Measurements from ENCODE around the gene CDH7. TPM values are rescaled to one million over a fixed set of nuclear protein-coding genes. Genes with fewer than 3 reads are reported as not detected.

CDH7 gene
- total RNA-seq, 1 donor from 2014 or later, result 33.5 TPM

- DNase-seq (ENCODE audit: low spot score) (no peak), ATAC-seq (no peak)
- intact Hi-C loops (cut with DNase I), result no loop called here
Measured at GRCh38 chr18:65876310-65876709, 125.5 kb downstream of the CDH7 start.

- ATAC-seq (no peak), DNase-seq (ENCODE audit: low spot score) (no peak)
- intact Hi-C loops (cut with DNase I), result no loop called here
Measured at GRCh38 chr18:65897292-65897691, 146.5 kb downstream of the CDH7 start.

- intact Hi-C loops (cut with DNase I), result no loop called here
- DNase-seq (ENCODE audit: low spot score) (no peak), ATAC-seq (no peak)
Measured at GRCh38 chr18:65901522-65901921, 150.7 kb downstream of the CDH7 start.

GRCh38 chr18:65906621-65907034 is 155.8 kb downstream of the CDH7 start:
- DNase-seq (ENCODE audit: low spot score) (no peak), ATAC-seq (no peak)
- intact Hi-C loops (cut with DNase I), result no loop called here

DNA sequence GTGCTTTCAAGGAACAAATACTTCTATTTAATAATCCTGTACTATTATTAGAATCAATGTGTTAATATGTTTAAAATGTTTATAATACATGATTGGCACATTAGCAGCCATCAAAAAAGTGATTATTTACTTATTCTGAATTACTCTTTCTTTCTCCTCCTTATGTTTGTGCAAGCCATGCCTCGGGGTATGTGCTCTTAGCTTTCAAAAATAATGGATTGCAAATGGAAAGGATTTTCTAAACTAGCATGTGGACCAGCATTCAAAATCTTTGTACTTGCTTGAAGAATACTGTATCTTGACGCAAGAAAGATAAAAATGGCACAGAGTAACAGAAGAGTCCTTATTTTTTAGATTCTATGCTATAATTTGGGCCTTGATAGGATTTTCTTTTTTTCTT is 156.5 kb downstream of the CDH7 start:
- intact Hi-C loops (cut with DNase I), result no loop called here
- DNase-seq (ENCODE audit: low spot score) (no peak), ATAC-seq (no peak)

GRCh38 chr18:65919018-65919417 is 168.2 kb downstream of the CDH7 start:
- intact Hi-C loops (cut with DNase I), result no loop called here
- no peak for DNase-seq (ENCODE audit: low spot score)
- no peak for ATAC-seq

GRCh38 chr18:65919663-65920062 is 168.9 kb downstream of the CDH7 start:
- DNase-seq (ENCODE audit: low spot score), result no peak
- intact Hi-C loops (cut with DNase I), result no loop called here
- ATAC-seq, result no peak

DNA sequence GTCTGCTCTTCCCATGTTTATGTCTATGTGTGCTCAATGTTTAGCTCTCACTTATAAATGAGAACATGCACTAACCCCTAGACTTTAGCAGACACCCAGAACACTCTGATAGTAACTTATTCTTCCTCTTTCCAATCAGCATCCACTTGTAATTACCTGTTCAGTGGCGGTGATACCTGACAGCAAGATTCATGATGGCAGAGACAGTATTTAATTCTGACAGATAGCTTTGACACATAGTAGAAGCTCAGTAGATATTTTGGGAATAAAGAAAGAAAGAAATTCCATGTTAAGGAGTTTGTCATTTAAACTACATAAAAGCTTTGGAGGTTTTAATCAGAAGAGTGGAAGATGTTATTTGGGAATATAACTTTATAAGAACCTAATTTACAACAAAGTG is 171.3 kb downstream of the CDH7 start:
- ATAC-seq (no peak), DNase-seq (ENCODE audit: low spot score) (no peak)
- intact Hi-C loops (cut with DNase I), result no loop called here

DNA sequence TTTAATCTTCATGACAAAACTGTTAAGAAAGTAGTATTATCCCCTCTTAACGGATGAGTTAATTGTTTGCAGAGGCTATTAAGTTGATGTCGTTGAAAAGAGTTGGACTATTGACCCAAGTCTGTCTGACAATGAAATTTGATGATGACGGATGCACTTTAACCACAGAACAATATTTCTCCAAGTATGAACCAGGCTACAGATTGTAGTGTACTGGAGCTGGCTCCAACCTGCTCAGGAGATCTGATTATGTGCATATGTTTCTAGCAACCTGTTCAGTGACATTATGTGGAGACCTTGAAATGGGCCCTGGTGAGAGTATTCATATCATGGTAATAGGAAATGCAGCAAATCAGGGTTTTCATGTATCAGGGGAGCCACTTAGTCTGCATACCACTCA is 174.1 kb downstream of the CDH7 start:
- intact Hi-C loops (cut with DNase I), result no loop called here
- ATAC-seq (no peak), DNase-seq (ENCODE audit: low spot score) (no peak)

GRCh38 chr18:65934874-65935273 is 184.1 kb downstream of the CDH7 start:
- intact Hi-C loops (cut with DNase I), result no loop called here
- ATAC-seq, result no peak

DNA sequence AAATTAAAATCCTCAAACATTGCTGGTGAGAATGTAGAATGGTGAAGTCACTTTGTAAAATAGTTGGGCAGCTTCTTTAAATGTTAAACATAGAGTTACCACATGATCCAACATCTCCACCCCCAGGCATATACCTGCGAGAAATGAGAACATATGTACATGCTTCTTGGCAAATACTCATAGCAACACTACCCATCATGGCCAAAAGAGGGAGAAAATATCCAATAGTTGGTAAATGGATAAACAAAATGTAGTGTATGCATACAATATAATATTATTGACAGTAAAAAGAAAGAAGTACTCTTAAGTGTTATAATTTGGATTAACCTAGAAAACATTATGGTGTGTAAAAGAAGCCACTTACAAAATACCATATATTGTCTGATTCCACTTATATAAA is 185.9 kb downstream of the CDH7 start:
- ATAC-seq, result no peak
- DNase-seq (ENCODE audit: low spot score), result no peak
- intact Hi-C loops (cut with DNase I), result no loop called here

More at GRCh38 chr18:65934874-65935273, 184.1 kb downstream of the CDH7 start:
- DNase-seq (ENCODE audit: low spot score), result no peak

DNA sequence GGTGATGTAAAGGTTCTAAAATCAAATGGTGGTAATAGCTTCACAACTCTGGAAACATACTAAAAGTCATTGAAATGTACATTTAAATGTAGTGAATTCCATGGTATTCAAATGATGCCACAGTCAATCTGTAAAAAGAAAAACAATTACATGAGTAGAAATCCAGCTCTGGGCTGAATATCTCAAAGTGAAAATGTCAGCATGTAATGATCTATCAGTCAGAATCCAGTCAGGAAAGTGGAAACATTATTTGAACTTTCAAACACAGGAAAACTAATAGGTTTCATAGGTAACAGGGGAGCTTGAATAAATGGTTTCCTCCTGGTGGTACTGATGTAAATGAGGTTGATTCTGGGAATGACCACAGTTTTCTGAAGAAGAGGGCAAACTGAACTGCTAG is 186.4 kb downstream of the CDH7 start:
- DNase-seq (ENCODE audit: low spot score) (no peak), ATAC-seq (no peak)
- intact Hi-C loops (cut with DNase I), result no loop called here

- ATAC-seq (no peak), DNase-seq (ENCODE audit: low spot score) (no peak)
- intact Hi-C loops (cut with DNase I), result no loop called here
Measured at GRCh38 chr18:65938592-65939372, 188.0 kb downstream of the CDH7 start.
